HEK293 (cell line): ENCODE data around the gene GZMH.

Experiments
- CTCF ChIA-PET: fragments of 350-600 bp; formaldehyde crosslinking; extraction: SDS; loops from one replicate; lab custom pipeline; 2021; ENCODE audit warnings: antibody characterized with exemption; lab: Yijun Ruan, JAX
- POLR2A ChIA-PET: fragments of 300-600 bp; formaldehyde crosslinking; extraction: SDS; loops from one replicate; lab custom pipeline; 2020; ENCODE audit warnings: antibody characterized with exemption, inconsistent platforms; lab: Yijun Ruan, JAX
- H3K27ac ChIP-seq: fragments of 200-500 bp; sonication (Bioruptor generic); 2 replicates; pipeline ENCODE4 v1.5.1; 2014; ENCODE audit warnings: low read depth, low read length, control low read depth, inconsistent platforms; ENCODE audit errors: extremely low read depth
- H3K36me3 ChIP-seq, 2 experiments: fragments of 200-500 bp in 1 of 2; sonication (Bioruptor generic) in 1 of 2; 1 replicate in 1 of 2; 2 replicates in 1 of 2; pipeline ENCODE4 v1.5.1; 2014 to 2017; ENCODE audit warnings: inconsistent platforms in 2 of 2, low read length in 2 of 2; ENCODE audit not compliant: control insufficient read depth in 2 of 2, insufficient read depth in 1 of 2
- H3K4me1 ChIP-seq: fragments of 200-500 bp; sonication (Bioruptor generic); 2 replicates; pipeline ENCODE4 v1.5.1; 2014; ENCODE audit warnings: mild to moderate bottlenecking, low read length, inconsistent platforms; ENCODE audit not compliant: control insufficient read depth, insufficient read depth
- H3K4me3 ChIP-seq: 2 replicates; pipeline ENCODE4 v1.5.1; 2011; ENCODE audit warnings: low read depth, mild to moderate bottlenecking, control low read depth, low read length, moderate library complexity
- H3K9me3 ChIP-seq: fragments of 200-500 bp; sonication (Bioruptor generic); 2 replicates; pipeline ENCODE4 v1.5.1; 2014; ENCODE audit warnings: low read depth, low read length, inconsistent platforms; ENCODE audit not compliant: control insufficient read depth, insufficient read depth
- BCL11A ChIP-seq: fragments of 450-650 bp; formaldehyde crosslinking; IDR thresholded peaks from 2 replicates; pipeline ENCODE4 v1.5.1; 2016; ENCODE audit warnings: low read depth, missing biosample characterization, missing genetic modification characterization
- BCL11B ChIP-seq: fragments of 450-650 bp; formaldehyde crosslinking; IDR thresholded peaks from 2 replicates; pipeline ENCODE4 v1.5.1; 2016; ENCODE audit warnings: low read depth, missing biosample characterization, missing genetic modification characterization
- HOXA7 ChIP-seq: sonication (generic); formaldehyde crosslinking; IDR thresholded peaks from 2 replicates; pipeline ENCODE4 v1.8.1; 2022; ENCODE audit warnings: missing genetic modification reagents, borderline replicate concordance
- HOXD13 ChIP-seq: sonication (generic); formaldehyde crosslinking; IDR thresholded peaks from 2 replicates; pipeline ENCODE4 v1.8.0; 2022; ENCODE audit warnings: missing genetic modification reagents, borderline replicate concordance
- KLF8 ChIP-seq: fragments of 450-650 bp; formaldehyde crosslinking; IDR thresholded peaks from 2 replicates; pipeline ENCODE4 v1.5.1; 2016; ENCODE audit warnings: missing biosample characterization, missing genetic modification characterization
- OSR2 ChIP-seq: fragments of 450-650 bp; formaldehyde crosslinking; IDR thresholded peaks from 2 replicates; pipeline ENCODE4 v1.5.1; 2016; ENCODE audit warnings: missing biosample characterization, missing genetic modification characterization
- SCRT2 ChIP-seq: fragments of 450-650 bp; formaldehyde crosslinking; IDR thresholded peaks from 2 replicates; pipeline ENCODE4 v1.5.1; 2016; ENCODE audit warnings: missing biosample characterization, missing genetic modification characterization
- ZNF10 ChIP-seq: fragments of 450-650 bp; formaldehyde crosslinking; IDR thresholded peaks from 2 replicates; pipeline ENCODE4 v1.5.1; 2017; ENCODE audit warnings: missing biosample characterization, missing genetic modification characterization
- ZNF157 ChIP-seq: fragments of 450-650 bp; formaldehyde crosslinking; IDR thresholded peaks from 2 replicates; pipeline ENCODE4 v1.5.1; 2016; ENCODE audit warnings: missing biosample characterization, missing genetic modification characterization
- ZNF302 ChIP-seq: fragments of 450-650 bp; formaldehyde crosslinking; IDR thresholded peaks from 2 replicates; pipeline ENCODE4 v1.5.1; 2016; ENCODE audit warnings: missing biosample characterization, missing genetic modification characterization, low read depth
- ZNF324 ChIP-seq: fragments of 450-650 bp; formaldehyde crosslinking; IDR thresholded peaks from 2 replicates; pipeline ENCODE4 v1.5.1; 2016; ENCODE audit warnings: missing biosample characterization, missing genetic modification characterization
- ZNF37A ChIP-seq: fragments of 450-650 bp; IDR thresholded peaks from 2 replicates; pipeline ENCODE4 v1.5.1; 2018; ENCODE audit warnings: missing biosample characterization, missing genetic modification characterization
- ZNF530 ChIP-seq: fragments of 450-650 bp; formaldehyde crosslinking; IDR thresholded peaks from 2 replicates; pipeline ENCODE4 v1.5.1; 2016; ENCODE audit warnings: low read depth, missing biosample characterization, missing genetic modification characterization
- ZNF596 ChIP-seq: fragments of 450-650 bp; IDR thresholded peaks from 2 replicates; pipeline ENCODE4 v1.5.0; 2018; ENCODE audit warnings: missing biosample characterization, mild to moderate bottlenecking, missing genetic modification characterization, moderate library complexity
- ZNF624 ChIP-seq: fragments of 450-650 bp; formaldehyde crosslinking; IDR thresholded peaks from 2 replicates; pipeline ENCODE4 v1.5.1; 2017; ENCODE audit warnings: missing biosample characterization, missing genetic modification characterization
- ZNF626 ChIP-seq: fragments of 450-650 bp; sonication (Bioruptor Pico); formaldehyde crosslinking; IDR thresholded peaks from 2 replicates; pipeline ENCODE4 v1.5.1; 2018; ENCODE audit warnings: missing biosample characterization, missing genetic modification characterization, inconsistent platforms
- ZNF654 ChIP-seq: fragments of 450-650 bp; formaldehyde crosslinking; IDR thresholded peaks from 2 replicates; pipeline ENCODE4 v1.5.1; 2016; ENCODE audit warnings: low read depth, missing biosample characterization, missing genetic modification characterization
- ZNF777 ChIP-seq: fragments of 450-650 bp; formaldehyde crosslinking; IDR thresholded peaks from 2 replicates; pipeline ENCODE4 v1.5.1; 2017; ENCODE audit warnings: missing biosample characterization, missing genetic modification characterization, borderline replicate concordance
- TF ChIP-seq, protein P1 (sequence below): fragments of 450-650 bp; formaldehyde crosslinking; IDR thresholded peaks from 2 replicates; pipeline ENCODE4 v1.5.1; 2016; ENCODE audit warnings: missing biosample characterization, missing genetic modification characterization, borderline replicate concordance
- TF ChIP-seq, protein P2 (sequence below): fragments of 450-650 bp; formaldehyde crosslinking; IDR thresholded peaks from 2 replicates; pipeline ENCODE4 v1.5.1; 2016; ENCODE audit warnings: missing biosample characterization, missing genetic modification characterization
- TF ChIP-seq, protein P3 (sequence below): fragments of 450-650 bp; formaldehyde crosslinking; IDR thresholded peaks from 2 replicates; pipeline ENCODE4 v1.5.1; 2016; ENCODE audit warnings: missing biosample characterization, missing genetic modification characterization

The GZMH gene

DNA sequence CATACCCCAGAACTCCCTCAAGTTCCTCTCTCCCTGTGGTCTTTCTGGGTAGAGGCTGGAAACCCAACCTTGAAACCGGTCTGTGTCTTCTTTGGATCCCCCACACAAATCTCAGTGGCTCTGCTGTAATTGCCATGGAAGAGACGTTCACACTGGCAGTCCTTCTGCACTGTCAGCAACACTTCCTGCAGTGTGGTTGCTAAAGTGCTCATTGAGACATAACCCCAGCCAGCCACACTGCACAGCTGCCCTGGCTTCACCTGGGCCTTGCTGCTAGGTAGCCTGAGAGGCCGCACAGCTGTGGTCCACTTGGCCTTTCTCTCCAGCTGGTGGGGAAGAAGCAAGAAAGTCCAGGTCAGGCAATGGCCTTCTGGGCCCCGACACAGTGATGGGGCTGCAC, 2.4 kb downstream of the GZMH start:
- ChIA-PET CTCF (interaction anchor here (0.7 to 2.1 kb wide), 6 partner anchors 8 to 530 kb away, joined by 3 to 7 read pairs (median 4); no protein-coding TSS in a partner anchor), POLR2A (no interaction called here)
- Histone ChIP-seq H3K4me1 (no peaks in the 10 kb centered on the region), H3K9me3 (no peaks in the 10 kb centered on the region), H3K4me3 (no peak overlapping the region), H3K27ac (no peak overlapping the region), H3K36me3 (no peaks in the 10 kb centered on the region)
- TF ChIP-seq ZNF37A (no peak), ZNF324 (tag by site-specific recombination) (no peak), ZNF530 (tag by site-specific recombination) (no peak), BCL11A (tag by site-specific recombination) (no peak), ZNF777 (tag by site-specific recombination) (no peak), OSR2 (tag by site-specific recombination) (no peak), KLF8 (tag by site-specific recombination) (no peak), HOXA7 (CRISPR knock-in tag) (no peak), ZNF596 (no peak), ZNF654 (tag by site-specific recombination) (no peak), ZNF10 (tag by site-specific recombination) (no peak), BCL11B (tag by site-specific recombination) (no peak)
- TF ChIP-seq, protein P1, sequence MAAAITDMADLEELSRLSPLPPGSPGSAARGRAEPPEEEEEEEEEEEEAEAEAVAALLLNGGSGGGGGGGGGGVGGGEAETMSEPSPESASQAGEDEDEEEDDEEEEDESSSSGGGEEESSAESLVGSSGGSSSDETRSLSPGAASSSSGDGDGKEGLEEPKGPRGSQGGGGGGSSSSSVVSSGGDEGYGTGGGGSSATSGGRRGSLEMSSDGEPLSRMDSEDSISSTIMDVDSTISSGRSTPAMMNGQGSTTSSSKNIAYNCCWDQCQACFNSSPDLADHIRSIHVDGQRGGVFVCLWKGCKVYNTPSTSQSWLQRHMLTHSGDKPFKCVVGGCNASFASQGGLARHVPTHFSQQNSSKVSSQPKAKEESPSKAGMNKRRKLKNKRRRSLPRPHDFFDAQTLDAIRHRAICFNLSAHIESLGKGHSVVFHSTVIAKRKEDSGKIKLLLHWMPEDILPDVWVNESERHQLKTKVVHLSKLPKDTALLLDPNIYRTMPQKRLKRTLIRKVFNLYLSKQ = no peak
- TF ChIP-seq, protein P2, sequence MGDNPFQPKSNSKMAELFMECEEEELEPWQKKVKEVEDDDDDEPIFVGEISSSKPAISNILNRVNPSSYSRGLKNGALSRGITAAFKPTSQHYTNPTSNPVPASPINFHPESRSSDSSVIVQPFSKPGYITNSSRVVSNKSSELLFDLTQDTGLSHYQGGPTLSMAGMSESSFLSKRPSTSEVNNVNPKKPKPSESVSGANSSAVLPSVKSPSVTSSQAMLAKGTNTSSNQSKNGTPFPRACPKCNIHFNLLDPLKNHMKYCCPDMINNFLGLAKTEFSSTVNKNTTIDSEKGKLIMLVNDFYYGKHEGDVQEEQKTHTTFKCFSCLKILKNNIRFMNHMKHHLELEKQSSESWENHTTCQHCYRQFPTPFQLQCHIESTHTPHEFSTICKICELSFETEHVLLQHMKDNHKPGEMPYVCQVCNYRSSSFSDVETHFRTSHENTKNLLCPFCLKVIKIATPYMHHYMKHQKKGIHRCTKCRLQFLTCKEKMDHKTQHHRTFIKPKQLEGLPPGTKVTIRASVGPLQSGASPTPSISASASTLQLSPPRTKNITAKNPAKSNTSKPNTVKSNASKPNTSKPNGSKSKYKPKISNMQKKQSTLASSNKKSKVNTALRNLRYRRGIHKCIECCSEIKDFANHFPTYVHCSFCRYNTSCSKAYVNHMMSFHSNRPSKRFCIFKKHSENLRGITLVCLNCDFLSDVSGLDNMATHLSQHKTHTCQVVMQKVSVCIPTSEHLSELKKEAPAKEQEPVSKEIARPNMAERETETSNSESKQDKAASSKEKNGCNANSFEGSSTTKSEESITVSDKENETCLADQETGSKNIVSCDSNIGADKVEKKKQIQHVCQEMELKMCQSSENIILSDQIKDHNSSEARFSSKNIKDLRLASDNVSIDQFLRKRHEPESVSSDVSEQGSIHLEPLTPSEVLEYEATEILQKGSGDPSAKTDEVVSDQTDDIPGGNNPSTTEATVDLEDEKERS = no peak

DNA sequence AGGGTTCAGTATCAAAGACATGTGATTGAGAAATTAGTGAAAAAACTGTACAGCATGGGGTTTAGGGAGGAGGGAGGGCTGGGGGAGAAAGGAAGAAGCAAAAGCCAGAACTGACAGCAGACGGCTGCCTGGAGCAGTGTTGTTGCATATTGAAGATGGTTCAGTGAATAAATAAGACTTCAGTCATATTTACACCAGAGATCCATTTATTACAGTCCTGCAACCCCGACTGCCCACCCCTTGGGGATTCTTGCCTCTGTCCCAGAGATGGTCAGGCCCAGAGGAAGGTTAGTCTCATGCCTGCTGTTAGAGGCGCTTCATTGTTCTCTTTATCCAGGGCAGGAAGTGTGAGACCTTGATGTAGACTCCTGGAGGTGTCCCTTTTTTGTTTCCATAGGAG, 3.2 kb downstream of the GZMH start:
- Histone ChIP-seq H3K9me3 (no peaks in the 10 kb centered on the region), H3K4me3 (no peak overlapping the region), H3K36me3 (no peaks in the 10 kb centered on the region)
- TF ChIP-seq, protein P3, sequence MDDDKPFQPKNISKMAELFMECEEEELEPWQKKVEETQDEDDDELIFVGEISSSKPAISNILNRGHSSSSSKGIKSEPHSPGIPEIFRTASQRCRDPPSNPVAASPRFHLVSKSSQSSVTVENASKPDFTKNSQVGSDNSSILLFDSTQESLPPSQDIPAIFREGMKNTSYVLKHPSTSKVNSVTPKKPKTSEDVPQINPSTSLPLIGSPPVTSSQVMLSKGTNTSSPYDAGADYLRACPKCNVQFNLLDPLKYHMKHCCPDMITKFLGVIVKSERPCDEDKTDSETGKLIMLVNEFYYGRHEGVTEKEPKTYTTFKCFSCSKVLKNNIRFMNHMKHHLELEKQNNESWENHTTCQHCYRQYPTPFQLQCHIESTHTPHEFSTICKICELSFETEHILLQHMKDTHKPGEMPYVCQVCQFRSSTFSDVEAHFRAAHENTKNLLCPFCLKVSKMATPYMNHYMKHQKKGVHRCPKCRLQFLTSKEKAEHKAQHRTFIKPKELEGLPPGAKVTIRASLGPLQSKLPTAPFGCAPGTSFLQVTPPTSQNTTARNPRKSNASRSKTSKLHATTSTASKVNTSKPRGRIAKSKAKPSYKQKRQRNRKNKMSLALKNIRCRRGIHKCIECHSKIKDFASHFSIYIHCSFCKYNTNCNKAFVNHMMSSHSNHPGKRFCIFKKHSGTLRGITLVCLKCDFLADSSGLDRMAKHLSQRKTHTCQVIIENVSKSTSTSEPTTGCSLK (tag by site-specific recombination) = no peak
- TF ChIP-seq SCRT2 (tag by site-specific recombination) (no peak), ZNF626 (tag by site-specific recombination) (no peak), ZNF157 (no peak), ZNF302 (tag by site-specific recombination) (no peak), HOXD13 (CRISPR knock-in tag) (no peak), ZNF624 (tag by site-specific recombination) (no peak)
- TF ChIP-seq, all 188 proteins: peak for 0
- H3K27ac ChIP-seq = no peak overlapping the region
- CTCF ChIA-PET = interaction anchor here (0.6 to 2.1 kb wide), 12 partner anchors 9 to 612 kb away, joined by 3 to 7 read pairs (median 4); no protein-coding TSS in a partner anchor
- H3K4me1 ChIP-seq = no peaks in the 10 kb centered on the region
- POLR2A ChIA-PET = no interaction called here
